HEK293T (cell line): Measurements from ENCODE around the gene OR52E1.

ENCODE experiments used
- CTCF ChIA-PET: fragments of 350-600 bp; formaldehyde crosslinking; extraction: SDS; loops from one replicate; lab custom pipeline; 2021; ENCODE audit warnings: antibody characterized with exemption, inconsistent platforms; lab: Yijun Ruan, JAX
- POLR2A ChIA-PET: fragments of 350-600 bp; formaldehyde crosslinking; extraction: SDS; loops from one replicate; lab custom pipeline; 2020; ENCODE audit warnings: antibody characterized with exemption, inconsistent platforms; lab: Yijun Ruan, JAX
- DNase-seq: peaks from one replicate; pipeline ENCODE4 v3.0.0; 2012; ENCODE audit warnings: mixed read lengths; ENCODE audit errors: extremely low spot score
- ARNT ChIP-seq: fragments of 450-650 bp; IDR thresholded peaks from 2 replicates; pipeline ENCODE4 v1.6.1; 2017; ENCODE audit warnings: mild to moderate bottlenecking
- BHLHE40 ChIP-seq: fragments of 450-650 bp; IDR thresholded peaks from 2 replicates; pipeline ENCODE4 v1.6.1; 2016; ENCODE audit warnings: mild to moderate bottlenecking, moderate library complexity, borderline replicate concordance
- CTBP1 ChIP-seq: fragments of 450-650 bp; IDR thresholded peaks from 2 replicates; pipeline ENCODE4 v1.6.1; 2016; ENCODE audit warnings: borderline replicate concordance
- ELF4 ChIP-seq: fragments of 450-650 bp; IDR thresholded peaks from 2 replicates; pipeline ENCODE4 v1.6.1; 2017; ENCODE audit warnings: antibody characterized with exemption
- FOXA1 ChIP-seq: fragments of 450-650 bp; IDR thresholded peaks from 2 replicates; pipeline ENCODE4 v1.6.1; 2016; ENCODE audit warnings: mild to moderate bottlenecking
- FOXK2 ChIP-seq: fragments of 450-650 bp; IDR thresholded peaks from 2 replicates; pipeline ENCODE4 v1.6.1; 2016; ENCODE audit warnings: mild to moderate bottlenecking
- FOXM1 ChIP-seq: fragments of 450-650 bp; IDR thresholded peaks from 2 replicates; pipeline ENCODE4 v1.6.1; 2017; ENCODE audit warnings: mild to moderate bottlenecking, borderline replicate concordance
- HDGF ChIP-seq: fragments of 450-650 bp; IDR thresholded peaks from 2 replicates; pipeline ENCODE4 v1.6.1; 2017; ENCODE audit warnings: antibody characterized with exemption, borderline replicate concordance
- L3MBTL2 ChIP-seq: fragments of 450-650 bp; conservative IDR thresholded peaks from 2 replicates; pipeline ENCODE4 v1.6.1; 2016; ENCODE audit warnings: mild to moderate bottlenecking
- LEF1 ChIP-seq: fragments of 450-650 bp; IDR thresholded peaks from 2 replicates; pipeline ENCODE4 v1.6.1; 2017; ENCODE audit warnings: mild to moderate bottlenecking, borderline replicate concordance
- NFRKB ChIP-seq: fragments of 450-650 bp; IDR thresholded peaks from 2 replicates; pipeline ENCODE4 v1.6.1; 2016; ENCODE audit warnings: mild to moderate bottlenecking, moderate library complexity
- SP1 ChIP-seq: fragments of 450-650 bp; IDR thresholded peaks from 2 replicates; pipeline ENCODE4 v1.6.1; 2017
- SUZ12 ChIP-seq: fragments of 450-650 bp; IDR thresholded peaks from 2 replicates; pipeline ENCODE4 v1.6.1; 2016; ENCODE audit warnings: mild to moderate bottlenecking
- TARDBP ChIP-seq: fragments of 450-650 bp; IDR thresholded peaks from 2 replicates; pipeline ENCODE4 v1.6.1; 2016
- ZNF384 ChIP-seq: fragments of 450-650 bp; IDR thresholded peaks from 2 replicates; pipeline ENCODE4 v1.6.1; 2016
- TF ChIP-seq, protein P1 (sequence below): fragments of 450-650 bp; IDR thresholded peaks from 2 replicates; pipeline ENCODE4 v1.6.1; 2016

OR52E1 gene

DNA sequence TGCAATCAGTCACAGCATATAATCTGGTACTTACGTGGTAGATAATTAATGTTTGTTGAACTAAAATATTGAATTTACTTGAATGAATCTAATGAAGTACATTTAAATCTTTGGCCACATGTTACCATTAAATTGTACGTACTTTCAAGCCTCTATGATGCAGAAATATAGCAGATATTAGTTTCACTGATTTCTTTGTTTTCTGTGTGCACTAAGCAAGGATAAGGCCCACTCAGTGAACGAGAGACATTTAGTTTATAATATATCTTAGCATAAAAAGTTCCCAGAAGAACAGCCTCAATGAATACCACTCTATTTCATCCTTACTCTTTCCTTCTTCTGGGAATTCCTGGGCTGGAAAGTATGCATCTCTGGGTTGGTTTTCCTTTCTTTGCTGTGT is at the start of gene OR52E1:
Gene OR52E1, plus strand, starts transcription at position 301 of the 400 bp plus-strand sequence.
- no peak for TF ChIP-seq ZNF384
- TF ChIP-seq TARDBP: no peak
- no peak for TF ChIP-seq FOXA1
- no peak for TF ChIP-seq LEF1
- TF ChIP-seq HDGF: no peak
- no peak for TF ChIP-seq FOXM1
- no peak for TF ChIP-seq ELF4
- TF ChIP-seq BHLHE40: no peak
- TF ChIP-seq L3MBTL2: no peak
- TF ChIP-seq CTBP1: no peak

DNA sequence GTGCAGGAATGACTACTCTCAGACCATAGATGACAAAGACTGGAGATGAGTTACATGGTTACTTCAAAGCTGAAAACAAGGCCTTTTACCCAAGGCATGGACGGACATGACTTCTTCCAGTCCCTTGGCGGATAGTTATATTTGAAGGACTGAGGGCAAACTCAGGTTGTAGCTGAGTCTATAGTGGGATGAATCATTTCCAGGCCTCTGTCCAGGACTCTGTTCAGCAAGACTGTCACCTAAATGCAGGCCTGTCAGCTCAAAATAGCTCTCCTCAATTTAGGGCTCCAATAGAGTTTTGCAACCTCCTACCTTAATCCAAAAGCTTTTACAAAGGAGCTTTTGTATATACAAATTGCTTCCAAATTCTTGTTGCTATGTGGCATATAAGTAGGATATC is 47.4 kb upstream of the OR52E1 start:
- ChIA-PET CTCF (interaction anchor here (0.5 kb wide), 1 partner anchor 23 kb away, joined by 3 read pairs; no protein-coding TSS in a partner anchor), POLR2A (no interaction called here)
- TF ChIP-seq NFRKB (no peak), HDGF (no peak), SUZ12 (no peak), ELF4 (no peak), ZNF384 (no peak), SP1 (no peak), FOXM1 (no peak), TARDBP (no peak)
- TF ChIP-seq, protein P1, sequence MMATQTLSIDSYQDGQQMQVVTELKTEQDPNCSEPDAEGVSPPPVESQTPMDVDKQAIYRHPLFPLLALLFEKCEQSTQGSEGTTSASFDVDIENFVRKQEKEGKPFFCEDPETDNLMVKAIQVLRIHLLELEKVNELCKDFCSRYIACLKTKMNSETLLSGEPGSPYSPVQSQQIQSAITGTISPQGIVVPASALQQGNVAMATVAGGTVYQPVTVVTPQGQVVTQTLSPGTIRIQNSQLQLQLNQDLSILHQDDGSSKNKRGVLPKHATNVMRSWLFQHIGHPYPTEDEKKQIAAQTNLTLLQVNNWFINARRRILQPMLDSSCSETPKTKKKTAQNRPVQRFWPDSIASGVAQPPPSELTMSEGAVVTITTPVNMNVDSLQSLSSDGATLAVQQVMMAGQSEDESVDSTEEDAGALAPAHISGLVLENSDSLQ: no peak
- DNase-seq: no peak

More for the DNA sequence above, at the start of gene OR52E1:
- no peak for DNase-seq
- CTCF ChIA-PET: no interaction called here
- POLR2A ChIA-PET: no interaction called here

DNA sequence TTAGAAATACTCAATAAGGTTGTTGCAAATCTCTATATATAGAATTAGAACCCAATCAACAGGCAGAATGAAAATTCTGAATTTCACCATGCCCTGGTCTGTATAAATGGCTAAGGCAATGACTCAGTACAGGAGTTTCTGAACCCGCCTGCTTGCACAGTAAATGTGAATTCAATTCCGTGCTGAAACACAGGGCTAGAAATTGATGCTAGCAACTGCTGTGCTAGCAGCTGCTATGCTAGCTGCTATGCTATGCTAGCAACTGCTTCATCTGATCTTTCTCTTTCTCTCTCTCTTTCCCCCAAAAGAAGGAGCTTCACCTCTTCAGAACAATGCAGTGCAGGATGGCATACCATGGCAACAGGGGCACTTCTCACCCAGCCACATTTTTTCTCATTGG is 32.7 kb upstream of the OR52E1 start:
- TF ChIP-seq FOXA1 (no peak), L3MBTL2 (no peak), HDGF (no peak), SP1 (no peak), SUZ12 (no peak), ZNF384 (no peak), FOXK2 (no peak)
- ChIA-PET CTCF (no interaction called here), POLR2A (no interaction called here)
- no peak for DNase-seq

DNA sequence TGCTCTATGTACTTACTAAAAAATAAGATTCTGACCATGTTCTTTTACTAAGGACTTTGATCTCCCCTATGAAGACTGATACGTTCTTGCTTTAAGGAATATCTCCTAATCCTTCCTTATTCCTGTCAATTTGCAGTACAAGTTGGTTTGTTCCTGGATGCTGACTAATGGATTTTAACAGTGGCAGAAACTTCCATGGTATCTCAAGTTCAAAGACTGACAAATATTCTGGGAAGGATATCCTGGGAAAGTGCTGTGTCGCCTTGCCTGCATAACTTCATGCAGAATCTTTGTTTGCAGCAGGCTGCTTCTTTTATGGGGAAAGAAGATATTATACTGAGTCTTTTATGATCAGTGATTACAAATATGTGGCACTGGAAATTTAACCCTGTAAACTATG is 31.4 kb upstream of the OR52E1 start:
- no peak for DNase-seq
- ChIA-PET CTCF (no interaction called here), POLR2A (no interaction called here)
- no peak for TF ChIP-seq ARNT
- no peak for TF ChIP-seq SP1
- TF ChIP-seq, protein P1: no peak
- no peak for TF ChIP-seq FOXK2
- TF ChIP-seq CTBP1: no peak
- no peak for TF ChIP-seq HDGF
- no peak for TF ChIP-seq BHLHE40
- TF ChIP-seq TARDBP: no peak
- no peak for TF ChIP-seq ZNF384
- no peak for TF ChIP-seq LEF1
- no peak for TF ChIP-seq L3MBTL2
- no peak for TF ChIP-seq FOXA1

DNA sequence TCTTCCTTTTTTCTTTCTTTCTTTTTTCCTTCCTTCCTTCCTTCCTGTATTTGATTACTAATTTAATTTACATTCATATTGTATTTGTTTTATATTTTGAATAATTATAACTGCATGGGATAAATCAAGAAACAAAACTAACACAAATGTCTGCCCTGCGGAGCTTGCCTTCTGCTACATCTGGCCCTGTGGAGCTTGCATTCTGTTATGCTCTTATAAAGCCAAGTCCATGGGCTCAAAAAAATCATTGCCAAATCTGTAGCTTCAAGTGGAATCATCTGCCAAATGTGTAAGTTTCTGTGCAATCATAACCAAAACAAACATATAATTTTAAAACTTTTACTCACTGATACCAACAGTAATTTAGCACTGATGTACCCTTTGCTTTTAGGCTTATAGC is 31.0 kb upstream of the OR52E1 start:
- ChIA-PET CTCF (no interaction called here), POLR2A (no interaction called here)
- TF ChIP-seq BHLHE40 (no peak), SUZ12 (no peak), ZNF384 (no peak), LEF1 (no peak), FOXK2 (no peak), ARNT (no peak)
- TF ChIP-seq, protein P1: no peak
- no peak for DNase-seq

DNA sequence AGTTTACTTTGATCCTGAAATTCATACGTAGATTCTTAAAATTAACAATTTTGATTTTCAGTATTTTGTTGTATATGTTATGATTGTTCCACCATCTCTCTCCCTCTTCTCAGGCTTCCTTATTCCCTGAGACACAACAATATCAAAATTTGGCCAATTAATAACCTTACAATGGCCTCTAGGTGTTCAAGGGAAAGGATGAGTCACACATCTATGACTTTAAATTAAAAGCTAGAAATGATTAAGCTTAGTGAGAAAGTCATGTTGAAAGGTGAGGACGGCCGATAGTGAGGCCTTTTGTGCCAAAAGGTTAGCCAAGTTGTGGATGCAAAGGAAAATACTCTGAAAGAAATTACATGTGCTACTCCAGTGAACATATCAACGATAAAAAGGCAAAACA is 28.5 kb upstream of the OR52E1 start:
- no peak for TF ChIP-seq NFRKB
- no peak for TF ChIP-seq FOXA1
- TF ChIP-seq SP1: no peak
- TF ChIP-seq SUZ12: no peak
- no peak for TF ChIP-seq ZNF384
- no peak for TF ChIP-seq FOXK2
- TF ChIP-seq BHLHE40: no peak
- TF ChIP-seq, protein P1: no peak
- TF ChIP-seq ARNT: no peak
- TF ChIP-seq LEF1: no peak
- no peak for TF ChIP-seq TARDBP
- no peak for TF ChIP-seq CTBP1
- no peak for TF ChIP-seq FOXM1
- no peak for DNase-seq
- POLR2A ChIA-PET: no interaction called here
- CTCF ChIA-PET: no interaction called here
